OCI-LY1 (cell line): ENCODE data around the gene MYO10.

Experiments
- EZH2 ChIP-seq: fragments of 200-600 bp; sonication (generic), shearing (Covaris generic); IDR thresholded peaks from 2 replicates; pipeline ENCODE4 v1.8.0; 2017; ENCODE audit warnings: borderline replicate concordance, mixed run types, mild to moderate bottlenecking, antibody characterized with exemption, low read length, moderate library complexity, mixed read lengths
- TF ChIP-seq, protein P1 (sequence below): fragments of 200-600 bp; sonication (generic), shearing (Covaris generic); IDR thresholded peaks from 2 replicates; pipeline ENCODE4 v1.5.1; 2017; ENCODE audit warnings: mild to moderate bottlenecking, antibody characterized with exemption, low read length, moderate library complexity, mixed read lengths

DNA sequence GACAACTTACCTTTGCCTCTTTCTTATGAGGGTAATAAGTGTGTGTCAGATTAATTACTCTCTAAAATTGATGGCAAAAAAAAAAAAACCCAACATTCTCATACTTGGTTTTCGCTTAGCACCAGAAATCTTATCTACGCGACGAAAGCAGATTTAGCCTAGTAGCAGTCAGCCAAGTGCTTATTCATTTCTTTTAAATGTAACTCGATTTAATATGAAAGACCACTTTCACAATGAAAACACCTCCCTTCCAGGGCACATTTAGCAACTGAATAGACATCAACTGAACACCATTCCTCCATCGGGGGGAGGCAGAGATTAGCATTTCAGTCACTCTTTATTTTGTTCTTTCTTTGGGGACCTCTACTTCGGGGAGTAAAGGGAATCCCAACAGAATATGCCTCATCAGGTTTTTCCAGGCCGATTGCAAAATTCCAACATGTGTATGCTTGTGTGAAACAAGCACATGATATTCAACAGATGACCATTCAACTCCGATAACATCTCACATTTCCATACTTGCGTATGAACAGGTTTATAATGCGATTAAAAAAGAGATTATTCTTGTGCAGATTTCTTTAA, 195.2 kb downstream of the MYO10 start:
- TF ChIP-seq, protein P1, sequence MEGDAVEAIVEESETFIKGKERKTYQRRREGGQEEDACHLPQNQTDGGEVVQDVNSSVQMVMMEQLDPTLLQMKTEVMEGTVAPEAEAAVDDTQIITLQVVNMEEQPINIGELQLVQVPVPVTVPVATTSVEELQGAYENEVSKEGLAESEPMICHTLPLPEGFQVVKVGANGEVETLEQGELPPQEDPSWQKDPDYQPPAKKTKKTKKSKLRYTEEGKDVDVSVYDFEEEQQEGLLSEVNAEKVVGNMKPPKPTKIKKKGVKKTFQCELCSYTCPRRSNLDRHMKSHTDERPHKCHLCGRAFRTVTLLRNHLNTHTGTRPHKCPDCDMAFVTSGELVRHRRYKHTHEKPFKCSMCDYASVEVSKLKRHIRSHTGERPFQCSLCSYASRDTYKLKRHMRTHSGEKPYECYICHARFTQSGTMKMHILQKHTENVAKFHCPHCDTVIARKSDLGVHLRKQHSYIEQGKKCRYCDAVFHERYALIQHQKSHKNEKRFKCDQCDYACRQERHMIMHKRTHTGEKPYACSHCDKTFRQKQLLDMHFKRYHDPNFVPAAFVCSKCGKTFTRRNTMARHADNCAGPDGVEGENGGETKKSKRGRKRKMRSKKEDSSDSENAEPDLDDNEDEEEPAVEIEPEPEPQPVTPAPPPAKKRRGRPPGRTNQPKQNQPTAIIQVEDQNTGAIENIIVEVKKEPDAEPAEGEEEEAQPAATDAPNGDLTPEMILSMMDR: no peak
- no peak for TF ChIP-seq EZH2
